Muscle of leg (tissue), 11 donors: ENCODE measurements around the gene PIGA. TPM values are rescaled to one million over a fixed set of nuclear protein-coding genes. Genes with fewer than 3 reads are reported as not detected.
A peak's percentile ranks its signal among the peaks of the same experiment; 100 is the strongest.
"Not testable (repeated sequence)": the region's sequence is repeated elsewhere in the genome, so short reads cannot be mapped to it uniquely, and the experiment has no call there.

ENCODE experiments used
- DNase-seq: peaks from one replicate; pipeline ENCODE4 v3.0.0; 2013
- H3K27ac ChIP-seq: one replicate; pipeline ENCODE4 v1.5.1; 2013; ENCODE audit warnings: mild to moderate bottlenecking, low read length, control low read depth
- H3K27me3 ChIP-seq: one replicate; pipeline ENCODE4 v1.6.1; 2013; ENCODE audit warnings: low read length; ENCODE audit not compliant: control insufficient read depth, insufficient read depth
- H3K36me3 ChIP-seq: one replicate; pipeline ENCODE4 v1.6.1; 2013; ENCODE audit warnings: low read length; ENCODE audit not compliant: control insufficient read depth, insufficient read depth
- H3K4me1 ChIP-seq: one replicate; pipeline ENCODE4 v1.6.1; 2013; ENCODE audit warnings: low read length; ENCODE audit not compliant: control insufficient read depth, insufficient read depth
- H3K4me3 ChIP-seq: one replicate; pipeline ENCODE4 v1.5.1; 2013; ENCODE audit warnings: low read length, control low read depth
- H3K9me3 ChIP-seq: replicated peaks from 2 replicates; pipeline ENCODE4 v1.6.1; 2013; ENCODE audit warnings: low read depth, low read length; ENCODE audit not compliant: control insufficient read depth
- WGBS: methylation state at CpG from one replicate; pipeline ENCODE4 v1.1.5; 2013; ENCODE audit warnings: missing lambda C conversion rate; ENCODE audit not compliant: insufficient coverage; 5-methylcytosine and 5-hydroxymethylcytosine counted together
- polyA plus RNA-seq, 8 donors: library from polyadenylated mRNA; unstranded; fragments of 120-200 nt; gene quantifications; one replicate each; pipeline versions ENCODE4 v1.2.1 to v1.2.3, GENCODE V29; 2013; ENCODE audit warnings: inconsistent platforms in 1 of 8, low replicate concordance in 1 of 8; ENCODE audit not compliant: insufficient read length in 8 of 8, insufficient read depth in 1 of 8
- total RNA-seq: library from RNA; stranded (reverse); fragments of 120-200 nt; gene quantifications from one replicate; pipeline ENCODE4 v1.2.4, GENCODE V29; 2013

PIGA gene
- total and polyA plus RNA-seq, 9 donors, result 4.5 to 8.3 (median 6.2) TPM

DNA sequence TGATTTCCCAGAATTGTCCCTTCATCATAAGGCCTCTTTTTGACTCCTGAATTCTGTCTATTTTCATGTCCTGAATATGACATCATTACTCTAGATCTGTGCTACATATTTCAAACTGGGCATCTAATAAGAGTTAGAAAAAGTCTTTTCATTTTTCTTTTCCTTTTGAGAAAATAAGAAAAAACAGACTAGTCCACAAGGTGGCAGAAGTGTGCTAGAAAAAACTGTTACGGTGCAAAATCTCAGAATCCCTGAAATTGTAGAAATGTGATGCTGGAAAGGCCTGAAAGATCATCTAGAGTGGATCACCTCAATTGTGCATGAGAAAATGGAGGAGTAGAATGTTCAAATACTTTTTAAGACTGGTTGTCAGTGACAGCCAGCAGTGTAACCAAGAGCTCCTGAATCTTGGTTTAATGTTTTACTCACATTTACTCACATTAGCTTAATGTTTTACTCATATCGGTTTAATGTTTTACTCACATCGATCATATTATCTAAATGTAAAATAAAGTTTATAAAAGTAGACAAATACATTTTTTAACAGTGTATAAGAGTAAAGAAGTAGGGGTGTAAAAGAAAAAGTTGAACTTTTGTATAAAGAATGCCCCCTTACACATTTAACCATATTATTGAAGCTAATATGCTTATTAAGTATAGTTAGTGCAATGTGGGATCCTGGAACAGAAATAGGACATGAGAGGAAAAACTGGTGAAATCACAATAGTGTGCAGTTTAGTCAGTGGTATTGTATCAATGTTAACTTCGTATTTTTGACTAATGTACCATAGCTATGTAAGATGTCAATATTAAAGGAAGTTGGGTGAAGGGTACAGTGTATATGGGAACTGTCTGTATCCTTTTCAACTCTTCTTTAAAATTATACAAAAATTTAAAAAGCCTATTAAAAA lies 35.1 kb downstream of the PIGA start:
- peaks cover 34% of the 10 kb centered on the region for H3K27me3 ChIP-seq
- no peaks in the 10 kb centered on the region for H3K4me1 ChIP-seq
- WGBS, result no CpG with 5 or more reads among the region's 4 CpGs
- no peaks in the 10 kb centered on the region for H3K36me3 ChIP-seq
- H3K9me3 ChIP-seq, result no peaks in the 10 kb centered on the region
- no peak overlapping the region for H3K4me3 ChIP-seq
- no peak overlapping the region for H3K27ac ChIP-seq
- peak; percentile 46 for DNase-seq

DNA sequence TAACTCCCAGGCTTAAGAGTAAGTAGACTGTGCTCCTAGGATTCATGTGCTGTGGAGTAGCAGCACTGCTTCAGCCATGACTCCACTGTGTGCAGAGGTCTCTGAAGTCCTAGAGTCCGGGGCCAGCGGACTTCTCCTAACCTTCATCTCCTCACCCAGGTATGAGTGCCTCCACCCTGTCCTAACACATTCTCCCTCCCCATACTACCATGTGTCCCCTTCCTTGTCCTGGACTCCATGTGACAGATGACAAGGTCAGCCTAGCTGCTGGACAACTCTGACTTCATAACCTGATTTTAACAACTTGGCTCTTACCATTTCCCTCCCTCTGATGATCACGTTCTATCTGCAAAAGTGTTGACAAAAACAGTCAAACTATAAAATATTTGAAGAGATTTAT lies 36.5 kb downstream of the PIGA start:
- Histone ChIP-seq H3K36me3 (no peaks in the 10 kb centered on the region), H3K4me3 (no peak overlapping the region), H3K9me3 (no peaks in the 10 kb centered on the region), H3K4me1 (no peaks in the 10 kb centered on the region), H3K27me3 (peaks cover 37% of the 10 kb centered on the region), H3K27ac (peak overlapping the region; percentile 67)
- no peak for DNase-seq
- WGBS, result 85% methylated on average over 2 of the region's 3 CpGs

DNA sequence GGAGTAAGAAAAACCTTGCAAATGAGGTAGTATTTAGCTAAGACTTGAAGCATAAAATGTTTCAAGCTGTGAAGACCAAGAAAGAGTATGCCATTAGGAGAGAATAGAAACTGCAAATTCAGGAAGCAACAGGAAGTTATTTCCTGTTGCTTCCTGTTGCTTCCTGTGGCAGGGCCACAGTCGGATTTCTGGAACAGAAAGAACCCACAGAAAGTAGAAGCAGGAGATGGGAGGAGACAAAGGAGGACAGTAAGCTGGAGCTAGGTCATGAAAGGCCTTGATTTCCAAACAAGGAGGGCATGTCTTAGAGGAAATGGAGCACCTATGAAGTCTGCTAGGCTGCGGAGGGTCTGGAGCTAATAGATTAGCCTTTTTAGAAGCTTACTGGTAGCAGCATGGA lies 37.1 kb downstream of the PIGA start:
- WGBS, result 58% methylated on average over 2 of the region's 2 CpGs
- Histone ChIP-seq H3K27ac (peak overlapping the region; percentile 67), H3K4me3 (no peak overlapping the region), H3K36me3 (no peaks in the 10 kb centered on the region), H3K27me3 (peaks cover 32% of the 10 kb centered on the region), H3K4me1 (no peaks in the 10 kb centered on the region), H3K9me3 (no peaks in the 10 kb centered on the region)
- DNase-seq, result peak; percentile 44

DNA sequence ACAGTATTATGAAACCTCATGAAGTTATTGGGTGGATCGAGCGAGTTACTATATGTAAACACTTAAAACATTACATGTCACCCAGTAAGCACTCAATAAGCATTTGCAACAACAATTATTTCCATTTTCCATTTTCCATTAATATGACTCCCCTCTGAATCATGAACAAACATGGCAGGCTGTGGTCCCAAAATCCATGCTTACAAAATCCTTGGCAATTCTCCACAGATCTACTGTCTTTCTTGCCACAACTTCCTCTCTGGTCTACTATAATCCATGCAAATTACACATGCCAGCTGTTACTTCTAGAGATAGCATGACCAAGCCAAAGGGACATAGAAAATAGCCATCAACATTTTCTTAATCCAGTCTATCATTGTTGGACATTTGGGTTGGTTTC lies 41.9 kb downstream of the PIGA start:
- no CpG with 5 or more reads among the region's 2 CpGs for WGBS
- no peak for DNase-seq
- Histone ChIP-seq H3K27ac (no peak overlapping the region), H3K27me3 (peaks cover 29% of the 10 kb centered on the region), H3K4me3 (no peak overlapping the region), H3K9me3 (no peaks in the 10 kb centered on the region), H3K4me1 (no peaks in the 10 kb centered on the region), H3K36me3 (no peaks in the 10 kb centered on the region)

DNA sequence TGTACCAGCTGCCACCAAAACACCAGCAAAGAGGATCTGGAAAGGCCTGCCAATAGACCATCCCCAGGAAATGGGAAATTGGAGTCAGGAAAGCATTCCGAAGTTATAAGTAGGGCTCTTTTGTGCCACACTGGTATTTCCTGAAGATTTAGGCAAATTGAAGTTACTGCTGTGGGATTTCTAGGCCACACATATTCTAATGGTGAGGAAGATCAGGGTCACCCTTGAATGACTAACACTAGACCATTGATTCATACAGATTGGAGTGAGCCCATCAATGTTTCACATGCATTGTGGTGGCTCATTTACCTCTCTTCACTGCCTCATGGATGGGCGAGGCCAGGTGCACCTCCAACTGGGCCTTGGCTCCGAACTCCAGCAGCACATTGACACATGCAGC lies 42.5 kb downstream of the PIGA start:
- H3K4me1 ChIP-seq, result no peaks in the 10 kb centered on the region
- no peak overlapping the region for H3K4me3 ChIP-seq
- no CpG with 5 or more reads among the region's 3 CpGs for WGBS
- no peaks in the 10 kb centered on the region for H3K9me3 ChIP-seq
- no peak overlapping the region for H3K27ac ChIP-seq
- H3K36me3 ChIP-seq, result no peaks in the 10 kb centered on the region
- peaks cover 27% of the 10 kb centered on the region for H3K27me3 ChIP-seq
- DNase-seq, result no peak

DNA sequence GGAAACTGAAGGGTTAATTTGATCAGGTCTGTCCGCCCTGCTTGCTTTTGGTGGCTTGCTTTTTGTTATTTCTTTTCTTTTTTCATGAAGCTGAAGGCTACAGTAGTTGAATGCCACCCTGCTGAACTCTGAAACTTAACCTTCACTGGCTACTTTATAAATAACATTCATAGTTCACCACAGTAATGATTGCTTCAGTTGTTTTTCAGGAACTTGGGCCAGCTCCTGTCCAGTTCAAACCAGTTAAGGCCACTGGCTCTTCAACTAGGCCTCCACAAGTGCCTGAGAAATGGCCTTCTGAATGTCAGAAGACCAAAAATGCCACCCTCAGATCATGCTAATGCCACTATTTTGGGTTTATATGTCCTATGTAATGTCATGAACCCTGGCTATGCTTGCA lies 57.7 kb downstream of the PIGA start:
- no peak for DNase-seq
- no CpG with 5 or more reads among the region's 1 CpG for WGBS
- H3K27ac ChIP-seq, result no peak overlapping the region
- H3K4me1 ChIP-seq, result no peaks in the 10 kb centered on the region
- peaks cover 7% of the 10 kb centered on the region for H3K27me3 ChIP-seq
- H3K36me3 ChIP-seq, result no peaks in the 10 kb centered on the region
- no peaks in the 10 kb centered on the region for H3K9me3 ChIP-seq
- H3K4me3 ChIP-seq, result no peak overlapping the region

DNA sequence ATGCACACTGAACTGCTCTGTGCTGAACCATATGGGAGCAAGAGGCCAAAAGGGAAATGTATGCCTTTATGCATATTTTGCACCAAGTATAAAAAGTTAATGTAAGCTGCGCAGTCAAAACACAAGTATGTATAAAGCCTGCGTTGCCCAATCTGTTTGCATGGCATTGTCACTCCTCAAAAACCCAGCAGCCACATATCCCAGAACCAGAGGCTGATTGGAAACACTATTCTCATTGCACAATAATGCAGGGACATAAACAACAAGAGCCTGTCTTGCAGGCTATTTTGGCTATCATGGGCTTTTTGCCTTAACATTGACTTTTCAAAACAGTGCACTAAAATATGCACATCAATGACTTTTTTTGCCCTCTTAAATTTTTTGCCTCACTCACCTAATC lies 60.4 kb downstream of the PIGA start:
- no peak for DNase-seq
- Histone ChIP-seq H3K27ac (no peak overlapping the region), H3K9me3 (no peaks in the 10 kb centered on the region), H3K36me3 (no peaks in the 10 kb centered on the region), H3K4me3 (no peak overlapping the region), H3K27me3 (peaks cover 9% of the 10 kb centered on the region), H3K4me1 (no peaks in the 10 kb centered on the region)
- WGBS, result 92% methylated on average over 2 of the region's 2 CpGs

DNA sequence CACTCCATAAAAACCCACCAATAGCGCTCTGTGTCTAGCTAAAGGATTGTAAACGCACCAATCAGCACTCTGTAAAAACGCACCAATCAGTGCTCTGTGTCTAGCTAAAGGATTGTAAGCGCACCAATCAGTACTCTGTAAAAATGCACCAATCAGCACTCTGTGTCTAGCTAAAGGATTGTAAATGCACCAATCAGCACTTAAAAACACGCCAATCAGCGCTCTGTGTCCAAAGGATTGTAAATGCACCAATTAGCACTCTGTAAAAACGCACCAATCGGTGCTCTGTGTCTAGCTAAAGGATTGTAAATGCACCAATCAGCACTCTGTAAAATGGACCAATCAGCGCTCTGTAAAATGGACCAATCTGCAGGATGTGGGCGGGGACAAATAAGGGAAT lies 62.0 kb downstream of the PIGA start:
- not testable (repeated sequence) for H3K36me3 ChIP-seq, DNase-seq, H3K27ac ChIP-seq, H3K4me3 ChIP-seq, H3K4me1 ChIP-seq, H3K9me3 ChIP-seq
- WGBS, result 92% methylated on average over 8 of the region's 10 CpGs
- H3K27me3 ChIP-seq, result peaks cover 13% of the 10 kb centered on the region

DNA sequence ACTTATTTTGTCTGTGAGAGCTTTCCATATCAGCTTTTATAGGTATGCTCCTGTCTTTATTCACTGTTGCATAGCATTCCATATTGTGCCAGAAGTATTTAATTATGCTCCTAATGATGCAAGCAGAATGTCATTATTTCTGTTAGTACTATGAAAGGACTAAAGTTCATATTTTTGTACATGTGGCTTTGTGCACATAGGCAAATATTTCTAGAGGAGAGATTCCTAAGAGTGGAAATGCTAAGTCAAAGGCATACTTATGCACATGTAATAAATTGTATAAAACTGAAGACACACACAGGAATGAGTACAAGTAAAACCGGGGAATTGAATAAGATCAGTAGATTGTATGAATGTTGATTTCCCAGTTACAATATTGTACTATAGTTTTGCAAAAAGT lies 63.6 kb downstream of the PIGA start:
- Histone ChIP-seq H3K27me3 (peaks cover 11% of the 10 kb centered on the region), H3K9me3 (no peaks in the 10 kb centered on the region), H3K36me3 (no peaks in the 10 kb centered on the region), H3K4me3 (no peak overlapping the region), H3K27ac (no peak overlapping the region), H3K4me1 (no peaks in the 10 kb centered on the region)
- DNase-seq, result no peak
- no CpG with 5 or more reads among the region's 1 CpG for WGBS

DNA sequence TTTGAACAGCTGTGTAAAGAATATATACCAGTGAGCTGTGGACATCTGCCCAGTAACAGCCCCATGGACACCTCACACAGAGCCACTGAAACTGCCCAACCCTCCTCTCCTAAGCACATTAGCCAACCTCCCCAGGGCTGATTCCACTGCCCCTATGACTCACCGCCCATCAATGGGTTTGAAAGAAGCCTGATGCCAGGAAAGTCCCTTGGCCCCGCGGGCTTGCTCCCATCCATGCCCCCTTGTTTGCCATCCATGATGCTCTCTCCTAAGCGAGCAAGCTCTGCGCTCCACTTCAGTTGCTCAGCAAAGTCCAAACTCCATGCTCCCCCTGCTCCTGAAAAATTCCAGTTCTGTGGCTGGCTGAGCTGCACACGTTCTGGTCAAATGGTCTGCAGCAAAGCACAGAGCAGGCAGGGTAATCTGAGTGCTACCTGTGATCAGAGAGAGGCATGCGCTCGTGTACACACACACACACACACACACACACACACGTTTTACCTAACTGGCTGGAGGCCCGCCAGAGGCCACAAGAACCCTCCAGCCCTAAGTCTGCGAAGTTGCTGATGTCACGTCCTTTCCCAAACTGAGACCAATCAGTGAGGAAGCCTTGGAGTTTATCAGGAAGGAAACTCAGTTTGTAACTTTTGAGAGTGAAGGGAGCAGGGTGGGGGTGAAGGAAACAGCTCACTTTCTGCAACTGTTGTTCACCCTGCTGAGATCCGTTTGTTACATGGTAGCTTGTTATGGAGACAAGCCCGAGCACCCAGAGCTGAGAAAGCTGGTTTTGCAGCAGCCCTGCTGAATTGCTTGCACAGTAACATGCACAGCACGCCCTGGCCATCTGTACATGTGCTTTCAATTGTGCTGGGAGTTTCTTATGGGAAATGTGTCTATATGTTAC lies 65.5 kb downstream of the PIGA start, which contains the start of gene ASB9:
TSS of gene ASB9 (minus strand) at position 466 of the 904 bp plus-strand sequence. CDS start at position 257, 209 bp downstream.
- H3K36me3 ChIP-seq, result no peaks in the 10 kb centered on the region
- H3K27me3 ChIP-seq, result peaks cover 11% of the 10 kb centered on the region
- H3K27ac ChIP-seq, result peak within 1 kb of the TSS; percentile 65
- H3K4me3 ChIP-seq, result peak within 1 kb of the TSS; percentile 5
- 52% methylated on average over 12 of the region's 15 CpGs for WGBS
- no peaks in the 10 kb centered on the region for H3K4me1 ChIP-seq
- H3K9me3 ChIP-seq, result no peaks in the 10 kb centered on the region
- DNase-seq, result peak; percentile 63
